Lower leg skin (tissue), 3 donors: ENCODE results near the gene KLF2.

Source experiments
- CTCF ChIP-seq, 3 donors: fragments of 450-650 bp; IDR thresholded peaks; one replicate each; pipeline ENCODE4 v1.5.1; 2016; ENCODE audit warnings: antibody characterized with exemption in 3 of 3, mild to moderate bottlenecking in 3 of 3, moderate library complexity in 2 of 3
- POLR2A ChIP-seq, 2 donors: fragments of 450-650 bp; IDR thresholded peaks; one replicate each; pipeline ENCODE4 v1.6.1; 2016 to 2017; ENCODE audit warnings: antibody characterized with exemption in 2 of 2, mild to moderate bottlenecking in 1 of 2, moderate library complexity in 1 of 2

GRCh38 chr19:16375936-16376185 is 51.2 kb downstream of the KLF2 start:
- TF ChIP-seq CTCF (IDR thresholded peaks at IDR 0.05) (no peak), POLR2A (IDR thresholded peaks at IDR 0.05) (no peak)
